DND-41 (cell line): ENCODE results near the gene ADCY7.
"Not testable (repeated sequence)": the region's sequence is repeated elsewhere in the genome, so short reads cannot be mapped to it uniquely, and the experiment has no call there.

Experiments
- ATAC-seq: fragments of 200-7000 bp; cut with Tn5 transposase; 3 replicates; pipeline ENCODE4 v1.9.1; 2021; ENCODE audit warnings: low read depth; ENCODE audit not compliant: insufficient read depth
- DNase-seq: peaks from one replicate; pipeline ENCODE4 v3.0.0-alpha.2; 2020
- H2AFZ ChIP-seq: 2 replicates; pipeline ENCODE4 v1.6.0; 2012; ENCODE audit warnings: low read depth, low read length
- H3K27ac ChIP-seq: 2 replicates; pipeline ENCODE4 v1.5.1; 2012; ENCODE audit warnings: low read length, inconsistent platforms
- H3K27me3 ChIP-seq: fragments of 200-600 bp; sonication (generic); 2 replicates; pipeline ENCODE4 v1.6.0; 2012; ENCODE audit warnings: low read length, mild to moderate bottlenecking, inconsistent platforms; ENCODE audit not compliant: insufficient read depth, poor library complexity
- H3K36me3 ChIP-seq: 2 replicates; pipeline ENCODE4 v1.5.1; 2012; ENCODE audit warnings: low read length, inconsistent platforms; ENCODE audit not compliant: insufficient read depth
- H3K4me1 ChIP-seq: 2 replicates; pipeline ENCODE4 v1.5.1; 2012; ENCODE audit warnings: mild to moderate bottlenecking, low read length; ENCODE audit not compliant: insufficient read depth
- H3K4me2 ChIP-seq: 2 replicates; pipeline ENCODE4 v1.6.0; 2012; ENCODE audit warnings: mild to moderate bottlenecking, moderate library complexity, low read length, inconsistent platforms; ENCODE audit not compliant: insufficient read depth
- H3K4me3 ChIP-seq, 2 experiments: fragments of 200-600 bp in 1 of 2; shearing (Covaris generic) in 1 of 2; 2 replicates each; pipeline ENCODE4 v1.5.1; 2012 to 2016; ENCODE audit warnings: inconsistent platforms in 2 of 2, low read length in 2 of 2, mild to moderate bottlenecking in 2 of 2, low read depth in 1 of 2, moderate library complexity in 1 of 2
- H3K79me2 ChIP-seq: 2 replicates; pipeline ENCODE4 v1.6.0; 2012; ENCODE audit warnings: low read length, inconsistent platforms; ENCODE audit not compliant: insufficient read depth
- H3K9ac ChIP-seq: 2 replicates; pipeline ENCODE4 v1.6.0; 2012; ENCODE audit warnings: low read depth, mild to moderate bottlenecking, inconsistent platforms, low read length, moderate library complexity
- H3K9me3 ChIP-seq: 2 replicates; pipeline ENCODE4 v1.5.1; 2012; ENCODE audit warnings: low read length, moderate library complexity, mild to moderate bottlenecking, inconsistent platforms; ENCODE audit not compliant: insufficient read depth, severe bottlenecking
- H4K20me1 ChIP-seq: 2 replicates; pipeline ENCODE4 v1.6.0; 2012; ENCODE audit warnings: low read length; ENCODE audit not compliant: insufficient read depth
- EZH2 ChIP-seq: IDR thresholded peaks from 3 replicates; pipeline ENCODE4 v1.6.1; 2012; ENCODE audit warnings: borderline replicate concordance, low read depth, mild to moderate bottlenecking, moderate library complexity, low read length, inconsistent platforms; ENCODE audit not compliant: severe bottlenecking
- TF ChIP-seq, protein P1 (sequence below): IDR thresholded peaks from 2 replicates; pipeline ENCODE4 v1.5.1; 2012; ENCODE audit warnings: borderline replicate concordance, low read length, moderate library complexity, mild to moderate bottlenecking; ENCODE audit not compliant: poor library complexity, severe bottlenecking; ENCODE audit errors: extremely low read depth

The ADCY7 gene

DNA sequence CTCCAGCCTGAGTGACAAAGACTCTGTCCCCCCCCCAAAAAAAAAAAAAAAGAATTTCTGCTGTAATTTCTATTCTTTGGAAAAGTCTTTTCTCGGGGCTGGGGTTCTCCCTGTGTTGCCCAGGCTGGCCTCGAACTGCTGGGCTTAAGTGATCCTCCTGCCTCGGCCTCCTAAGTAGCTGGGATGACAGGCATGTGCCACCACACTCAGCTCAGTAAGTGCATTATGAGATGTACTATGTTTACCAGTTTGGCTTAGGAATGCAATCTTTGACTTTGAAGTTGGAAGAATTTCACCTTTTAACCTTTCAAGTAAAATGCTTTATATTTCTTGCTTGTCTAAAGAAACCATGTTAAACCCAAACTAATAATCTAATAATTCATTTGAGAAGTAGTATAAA lies 28.0 kb upstream of the ADCY7 start:
- no peaks in the 10 kb centered on the region for H3K9me3 ChIP-seq
- H3K4me1 ChIP-seq, result no peaks in the 10 kb centered on the region
- H4K20me1 ChIP-seq, result no peaks in the 10 kb centered on the region; the same call in 1 of the 2 replicates
- H3K9ac ChIP-seq, result no peak overlapping the region
- H3K4me3 ChIP-seq, result no peak overlapping the region
- TF ChIP-seq, protein P1, sequence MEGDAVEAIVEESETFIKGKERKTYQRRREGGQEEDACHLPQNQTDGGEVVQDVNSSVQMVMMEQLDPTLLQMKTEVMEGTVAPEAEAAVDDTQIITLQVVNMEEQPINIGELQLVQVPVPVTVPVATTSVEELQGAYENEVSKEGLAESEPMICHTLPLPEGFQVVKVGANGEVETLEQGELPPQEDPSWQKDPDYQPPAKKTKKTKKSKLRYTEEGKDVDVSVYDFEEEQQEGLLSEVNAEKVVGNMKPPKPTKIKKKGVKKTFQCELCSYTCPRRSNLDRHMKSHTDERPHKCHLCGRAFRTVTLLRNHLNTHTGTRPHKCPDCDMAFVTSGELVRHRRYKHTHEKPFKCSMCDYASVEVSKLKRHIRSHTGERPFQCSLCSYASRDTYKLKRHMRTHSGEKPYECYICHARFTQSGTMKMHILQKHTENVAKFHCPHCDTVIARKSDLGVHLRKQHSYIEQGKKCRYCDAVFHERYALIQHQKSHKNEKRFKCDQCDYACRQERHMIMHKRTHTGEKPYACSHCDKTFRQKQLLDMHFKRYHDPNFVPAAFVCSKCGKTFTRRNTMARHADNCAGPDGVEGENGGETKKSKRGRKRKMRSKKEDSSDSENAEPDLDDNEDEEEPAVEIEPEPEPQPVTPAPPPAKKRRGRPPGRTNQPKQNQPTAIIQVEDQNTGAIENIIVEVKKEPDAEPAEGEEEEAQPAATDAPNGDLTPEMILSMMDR, result no peak
- no peak for TF ChIP-seq EZH2
- ATAC-seq (no peak), DNase-seq (no peak)
- no peaks in the 10 kb centered on the region for H3K36me3 ChIP-seq
- H3K27me3 ChIP-seq, result no peaks in the 10 kb centered on the region
- no peak overlapping the region for H3K27ac ChIP-seq
- H3K79me2 ChIP-seq, result no peaks in the 10 kb centered on the region
- no peak overlapping the region for H3K4me2 ChIP-seq
- no peak overlapping the region for H2AFZ ChIP-seq

DNA sequence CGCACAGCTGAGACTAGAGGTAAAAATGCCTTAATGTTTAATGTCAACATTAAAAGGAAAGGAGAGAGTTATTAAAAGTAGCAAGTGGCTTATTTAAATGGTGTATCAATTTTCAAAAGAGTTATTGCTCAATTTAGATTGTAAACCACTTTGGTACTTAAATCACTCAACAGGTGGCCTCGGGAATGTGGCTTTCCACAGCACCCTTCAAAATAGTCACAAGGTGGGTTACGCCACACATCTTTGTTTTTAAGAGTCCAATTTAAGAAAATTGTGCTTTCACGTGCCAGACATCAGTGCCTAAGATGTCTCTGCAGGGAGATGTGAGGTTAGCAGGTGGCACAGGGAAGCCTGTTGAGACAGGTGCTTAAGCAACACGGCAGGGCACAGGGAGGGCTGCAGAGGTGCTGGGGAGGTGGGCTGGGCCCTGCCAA lies 27.5 kb upstream of the ADCY7 start:
- Histone ChIP-seq H3K4me3 (no peak overlapping the region), H3K4me1 (no peaks in the 10 kb centered on the region), H3K27me3 (no peaks in the 10 kb centered on the region), H2AFZ (no peak overlapping the region), H3K79me2 (no peaks in the 10 kb centered on the region), H3K9me3 (no peaks in the 10 kb centered on the region), H4K20me1 (no peaks in the 10 kb centered on the region; the same call in 1 of the 2 replicates), H3K9ac (no peak overlapping the region), H3K36me3 (no peaks in the 10 kb centered on the region), H3K4me2 (no peak overlapping the region), H3K27ac (no peak overlapping the region)
- ATAC-seq (no peak), DNase-seq (no peak)
- TF ChIP-seq, protein P1, result no peak
- no peak for TF ChIP-seq EZH2

DNA sequence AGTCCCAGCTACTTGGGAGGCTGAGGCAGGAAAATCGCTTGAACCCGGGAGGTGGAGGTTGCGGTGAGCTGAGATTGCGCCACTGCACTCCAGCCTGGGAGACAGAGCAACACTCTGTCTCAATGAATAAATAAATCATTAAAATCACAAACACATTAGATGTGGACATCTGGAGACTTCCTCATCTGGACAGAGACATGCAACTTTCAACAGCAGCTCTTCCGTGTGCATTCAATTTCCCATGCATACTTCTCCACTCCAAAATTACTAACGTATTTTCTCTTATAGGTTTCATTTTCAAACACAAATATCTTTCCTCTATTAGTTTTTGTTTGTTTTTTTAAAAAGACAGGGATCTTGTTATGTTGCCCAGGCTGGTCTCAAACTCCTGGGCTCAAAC lies 23.3 kb upstream of the ADCY7 start:
- not testable (repeated sequence) for H3K9me3 ChIP-seq, H3K4me3 ChIP-seq, H4K20me1 ChIP-seq, DNase-seq, ATAC-seq, H3K4me2 ChIP-seq, H3K9ac ChIP-seq, H3K79me2 ChIP-seq, H3K36me3 ChIP-seq, H3K27ac ChIP-seq, H2AFZ ChIP-seq
- Histone ChIP-seq H3K27me3 (peaks cover 20% of the 10 kb centered on the region), H3K4me1 (peaks cover 10% of the 10 kb centered on the region)

DNA sequence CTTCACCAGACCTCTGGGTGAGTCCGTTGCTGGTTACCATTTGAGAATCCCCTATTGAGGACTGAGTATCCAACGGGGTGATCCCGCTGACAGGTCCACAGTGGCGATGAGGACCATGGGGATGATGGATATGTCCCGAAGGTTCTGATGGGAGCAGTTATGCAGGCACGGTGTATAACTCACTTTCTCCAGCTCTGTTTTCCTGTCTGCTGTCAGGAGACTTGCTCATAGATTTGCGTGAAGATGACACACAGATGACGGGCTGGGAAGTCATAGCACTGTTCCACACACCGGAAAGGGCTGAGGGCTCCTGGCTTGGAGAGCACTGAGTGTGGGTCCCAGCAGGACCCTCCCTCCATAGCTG lies 22.2 kb upstream of the ADCY7 start:
- Histone ChIP-seq H3K9me3 (no peaks in the 10 kb centered on the region), H3K36me3 (no peaks in the 10 kb centered on the region), H3K27ac (no peak overlapping the region), H3K9ac (no peak overlapping the region), H3K79me2 (no peaks in the 10 kb centered on the region), H3K4me3 (no peak overlapping the region), H2AFZ (no peak overlapping the region), H3K27me3 (peaks cover 20% of the 10 kb centered on the region), H3K4me2 (no peak overlapping the region), H4K20me1 (no peaks in the 10 kb centered on the region), H3K4me1 (peaks cover 10% of the 10 kb centered on the region)
- ATAC-seq, result no peak
- no peak for DNase-seq
- TF ChIP-seq, protein P1, result no peak
